ENCODE results near the gene SCT.

SCT gene

DNA sequence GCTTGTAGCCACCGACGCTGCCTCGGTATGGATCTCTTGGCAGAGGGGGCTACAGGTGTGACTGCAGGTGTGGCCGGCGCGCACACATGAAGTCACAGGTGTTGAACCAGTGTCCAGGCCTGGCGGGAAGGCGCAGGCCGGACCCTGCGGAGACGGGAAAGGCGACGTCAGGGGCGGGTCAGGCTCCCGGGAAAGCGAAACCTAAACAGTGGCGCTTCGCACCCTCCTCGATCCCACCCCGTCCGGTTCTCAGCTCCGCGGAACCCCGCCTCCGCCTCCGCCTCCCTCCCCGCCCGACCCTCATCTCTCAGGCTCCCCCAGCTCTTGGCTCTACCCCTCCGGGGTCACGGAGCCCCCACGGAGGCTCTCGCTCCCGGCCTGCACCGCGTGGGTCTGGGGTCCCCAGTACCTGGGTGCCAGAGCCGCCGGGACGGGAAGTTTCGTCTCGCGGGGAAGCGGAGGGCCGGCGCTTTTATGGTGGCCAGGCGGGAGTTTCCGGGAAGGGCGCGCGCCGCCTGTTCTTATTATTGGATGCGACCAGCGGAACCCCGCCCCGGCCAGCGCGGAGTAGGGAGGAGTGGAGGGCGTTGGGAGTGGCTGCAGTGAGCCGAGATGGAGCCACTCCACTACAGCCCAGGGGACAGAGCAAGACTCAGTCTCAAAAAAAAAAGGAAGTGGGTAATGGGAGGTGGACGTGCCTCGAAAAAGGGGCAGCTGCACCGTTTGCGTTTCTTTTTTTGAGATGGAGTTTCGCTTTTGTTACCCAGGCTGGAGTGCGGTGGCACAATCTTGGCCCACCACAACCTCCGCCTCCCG is 11.3 kb downstream of the SCT start, which contains the start of gene IRF7:
IRF7 (minus strand) TSS at position 447 of the 816 bp plus-strand sequence. CDS start 586 bp downstream, outside the sequence.
- Histone ChIP-seq H3K9me3 (ENCODE audit: control insufficient read depth, low read length) (no peaks in the 10 kb centered on the region), H3K27ac (ENCODE audit: insufficient read depth, low read depth, low read length, poor library complexity, severe bottlenecking) (peak within 1 kb of the TSS; percentile 83), H3K4me3 (ENCODE audit: insufficient read depth, low read depth, low read length) (peak within 1 kb of the TSS; percentile 67), H3K27me3 (ENCODE audit: control insufficient read depth, insufficient read depth, low read length, poor library complexity, severe bottlenecking) (no peaks in the 10 kb centered on the region), H3K36me3 (ENCODE audit: control insufficient read depth, insufficient read depth, low read length) (no peaks in the 10 kb centered on the region), H3K4me1 (ENCODE audit: control insufficient read depth, insufficient read depth, low read length) (peaks cover 7% of the 10 kb centered on the region)
- WGBS, 2 experiments = 12% methylated on average over 66 of the region's 66 CpGs

- peaks cover 3% of the 10 kb centered on the region for H3K36me3 ChIP-seq (ENCODE audit: control insufficient read depth, insufficient read depth, low read length)
- peaks cover 7% of the 10 kb centered on the region for H3K4me1 ChIP-seq (ENCODE audit: control insufficient read depth, insufficient read depth, low read length)
- peak overlapping the region; percentile 67 for H3K4me3 ChIP-seq (ENCODE audit: insufficient read depth, low read depth, low read length)
- 89 to 90% methylated on average over 68 of the region's 68 CpGs for WGBS, 2 experiments
- H3K27me3 ChIP-seq (ENCODE audit: control insufficient read depth, insufficient read depth, low read length, poor library complexity, severe bottlenecking) = no peaks in the 10 kb centered on the region
- H3K9me3 ChIP-seq (ENCODE audit: control insufficient read depth, low read length) = no peaks in the 10 kb centered on the region
- H3K27ac ChIP-seq (ENCODE audit: insufficient read depth, low read depth, low read length, poor library complexity, severe bottlenecking) = peak overlapping the region; percentile 83
These were observed 12.1 kb downstream of the SCT start for GRCh38 chr11:614623-615503.

DNA sequence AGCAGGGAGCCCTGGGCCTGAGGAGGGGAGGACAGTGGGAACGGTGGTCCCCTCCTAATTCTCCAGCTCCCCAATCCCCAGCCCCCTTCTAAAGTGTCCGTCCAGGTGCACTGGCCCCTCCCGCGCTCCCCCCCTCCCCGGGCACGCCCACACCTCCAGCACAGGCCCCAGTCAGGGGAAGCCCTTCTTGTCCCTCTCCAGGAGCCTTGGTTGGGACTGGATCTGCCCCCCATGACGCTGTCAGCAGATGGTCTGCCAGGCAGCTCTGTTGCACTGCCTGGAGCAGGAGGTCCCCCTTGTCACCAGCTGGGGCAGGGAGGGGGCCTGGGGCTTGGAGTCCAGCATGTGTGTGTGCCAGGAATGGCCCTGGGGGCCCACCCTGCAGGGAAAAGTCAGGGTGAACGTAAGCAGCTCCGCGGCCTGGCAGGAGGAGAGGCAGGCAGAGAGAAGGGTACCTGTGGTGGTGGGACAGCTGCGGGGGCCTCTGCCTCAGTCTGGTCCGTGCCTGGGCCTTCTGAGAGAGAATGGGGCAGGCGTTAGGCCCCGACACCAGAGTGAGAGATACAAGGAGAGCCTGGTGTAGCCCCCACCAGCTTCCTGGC is 12.9 kb downstream of the SCT start:
- Histone ChIP-seq H3K36me3 (ENCODE audit: control insufficient read depth, insufficient read depth, low read length) (peaks cover 10% of the 10 kb centered on the region), H3K9me3 (ENCODE audit: control insufficient read depth, low read length) (no peaks in the 10 kb centered on the region), H3K27ac (ENCODE audit: insufficient read depth, low read depth, low read length, poor library complexity, severe bottlenecking) (no peak overlapping the region), H3K4me3 (ENCODE audit: insufficient read depth, low read depth, low read length) (no peak overlapping the region), H3K4me1 (ENCODE audit: control insufficient read depth, insufficient read depth, low read length) (peaks cover 7% of the 10 kb centered on the region), H3K27me3 (ENCODE audit: control insufficient read depth, insufficient read depth, low read length, poor library complexity, severe bottlenecking) (no peaks in the 10 kb centered on the region)
- 83 to 89% methylated on average over 14 of the region's 14 CpGs for WGBS, 2 experiments

GRCh38 chr11:613369-613968 is 13.5 kb downstream of the SCT start:
- no peaks in the 10 kb centered on the region for H3K9me3 ChIP-seq (ENCODE audit: control insufficient read depth, low read length)
- 39 to 42% methylated on average over 32 to 36 of the region's 36 CpGs for WGBS, 2 experiments

GRCh38 chr11:612961-613300 is 14.1 kb downstream of the SCT start:
- Histone ChIP-seq H3K27ac (ENCODE audit: insufficient read depth, low read depth, low read length, poor library complexity, severe bottlenecking) (no peak overlapping the region), H3K4me1 (ENCODE audit: control insufficient read depth, insufficient read depth, low read length) (peaks cover 7% of the 10 kb centered on the region), H3K9me3 (ENCODE audit: control insufficient read depth, low read length) (no peaks in the 10 kb centered on the region), H3K36me3 (ENCODE audit: control insufficient read depth, insufficient read depth, low read length) (peaks cover 20% of the 10 kb centered on the region), H3K4me3 (ENCODE audit: insufficient read depth, low read depth, low read length) (no peak overlapping the region), H3K27me3 (ENCODE audit: control insufficient read depth, insufficient read depth, low read length, poor library complexity, severe bottlenecking) (no peaks in the 10 kb centered on the region)
- 94 to 95% methylated on average over 10 of the region's 10 CpGs for WGBS, 2 experiments

More at GRCh38 chr11:613369-613968, 13.5 kb downstream of the SCT start:
- Histone ChIP-seq H3K4me3 (ENCODE audit: insufficient read depth, low read depth, low read length) (no peak overlapping the region), H3K36me3 (ENCODE audit: control insufficient read depth, insufficient read depth, low read length) (peaks cover 16% of the 10 kb centered on the region), H3K27ac (ENCODE audit: insufficient read depth, low read depth, low read length, poor library complexity, severe bottlenecking) (no peak overlapping the region), H3K27me3 (ENCODE audit: control insufficient read depth, insufficient read depth, low read length, poor library complexity, severe bottlenecking) (no peaks in the 10 kb centered on the region), H3K4me1 (ENCODE audit: control insufficient read depth, insufficient read depth, low read length) (peaks cover 7% of the 10 kb centered on the region)

DNA sequence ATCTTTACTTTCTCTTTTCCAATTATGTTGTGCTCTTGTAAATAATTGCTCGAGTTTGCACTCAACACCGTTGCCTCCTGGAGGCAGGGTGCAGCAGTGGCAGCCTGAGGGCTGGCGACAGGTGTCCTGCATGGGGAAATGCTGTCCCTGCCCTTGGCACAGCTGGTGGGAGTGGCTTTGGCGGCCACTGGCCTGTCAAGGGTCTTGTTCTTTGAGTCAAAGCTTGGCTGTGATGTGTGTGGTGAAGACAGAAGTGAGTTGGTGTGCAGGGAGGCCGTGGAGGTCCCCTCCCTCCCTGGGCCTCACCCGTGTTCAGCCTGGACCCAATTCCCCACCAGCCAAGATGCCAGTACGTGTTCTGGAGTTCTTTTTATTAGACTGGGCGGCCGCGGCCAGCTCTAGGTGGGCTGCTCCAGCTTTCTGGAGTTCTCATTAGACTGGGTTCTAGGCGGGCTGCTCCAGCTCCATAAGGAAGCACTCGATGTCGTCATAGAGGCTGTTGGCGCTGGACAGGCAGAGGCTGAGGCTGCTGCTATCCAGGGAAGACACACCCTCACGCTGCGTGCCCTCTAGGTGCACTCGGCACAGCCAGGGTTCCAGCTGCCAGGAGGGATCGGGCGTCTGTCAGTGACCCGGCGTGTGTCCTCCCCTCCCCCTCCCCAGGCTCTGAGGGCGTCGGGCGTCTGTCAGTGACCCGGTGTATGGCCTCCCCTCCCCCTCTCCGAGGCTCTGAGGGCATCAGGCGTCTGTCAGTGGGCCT is 14.6 kb downstream of the SCT start:
- Histone ChIP-seq H3K27me3 (ENCODE audit: control insufficient read depth, insufficient read depth, low read length, poor library complexity, severe bottlenecking) (no peaks in the 10 kb centered on the region), H3K4me3 (ENCODE audit: insufficient read depth, low read depth, low read length) (no peak overlapping the region), H3K9me3 (ENCODE audit: control insufficient read depth, low read length) (no peaks in the 10 kb centered on the region), H3K36me3 (ENCODE audit: control insufficient read depth, insufficient read depth, low read length) (peaks cover 25% of the 10 kb centered on the region), H3K27ac (ENCODE audit: insufficient read depth, low read depth, low read length, poor library complexity, severe bottlenecking) (no peak overlapping the region), H3K4me1 (ENCODE audit: control insufficient read depth, insufficient read depth, low read length) (peaks cover 7% of the 10 kb centered on the region)
- 88 to 89% methylated on average over 27 of the region's 27 CpGs for WGBS, 2 experiments

GRCh38 chr11:611001-611996 is 15.7 kb downstream of the SCT start:
- no peaks in the 10 kb centered on the region for H3K27me3 ChIP-seq (ENCODE audit: control insufficient read depth, insufficient read depth, low read length, poor library complexity, severe bottlenecking)
- whole genome bisulfite sequencing, 2 experiments = 96% methylated on average over 48 to 49 of the region's 49 CpGs
- H3K4me1 ChIP-seq (ENCODE audit: control insufficient read depth, insufficient read depth, low read length) = peaks cover 7% of the 10 kb centered on the region
- H3K27ac ChIP-seq (ENCODE audit: insufficient read depth, low read depth, low read length, poor library complexity, severe bottlenecking) = no peak overlapping the region
- no peaks in the 10 kb centered on the region for H3K9me3 ChIP-seq (ENCODE audit: control insufficient read depth, low read length)
- H3K4me3 ChIP-seq (ENCODE audit: insufficient read depth, low read depth, low read length) = no peak overlapping the region
- peaks cover 32% of the 10 kb centered on the region for H3K36me3 ChIP-seq (ENCODE audit: control insufficient read depth, insufficient read depth, low read length)

- Histone ChIP-seq H3K27ac (ENCODE audit: insufficient read depth, low read depth, low read length, poor library complexity, severe bottlenecking) (no peak overlapping the region), H3K27me3 (ENCODE audit: control insufficient read depth, insufficient read depth, low read length, poor library complexity, severe bottlenecking) (no peaks in the 10 kb centered on the region), H3K4me3 (ENCODE audit: insufficient read depth, low read depth, low read length) (no peak overlapping the region), H3K9me3 (ENCODE audit: control insufficient read depth, low read length) (no peaks in the 10 kb centered on the region), H3K36me3 (ENCODE audit: control insufficient read depth, insufficient read depth, low read length) (peaks cover 38% of the 10 kb centered on the region), H3K4me1 (ENCODE audit: control insufficient read depth, insufficient read depth, low read length) (peaks cover 4% of the 10 kb centered on the region)
- 95 to 96% methylated on average over 18 of the region's 18 CpGs for WGBS, 2 experiments
These were observed 16.7 kb downstream of the SCT start for GRCh38 chr11:610146-610801.

All from ectodermal cell (in vitro differentiated cells).